HepG2 (cell line): Measurements from ENCODE around the gene SYNM. TPM values are rescaled to one million over a fixed set of nuclear protein-coding genes. Genes with fewer than 3 reads are reported as not detected.

Experiments used
- DNMT3B ChIP-seq: conservative IDR thresholded peaks from 2 replicates; pipeline ENCODE4 v1.6.1; 2016; ENCODE audit warnings: missing biosample characterization, control low read depth
- FOXA3 ChIP-seq: IDR thresholded peaks from 2 replicates; pipeline ENCODE4 v1.6.1; 2016; ENCODE audit warnings: missing genetic modification reagents, missing compliant biosample characterization
- FOXP1 ChIP-seq, 2 experiments: fragments of 450-650 bp in 1 of 2; IDR thresholded peaks; 2 replicates each; pipeline ENCODE4 v1.6.1; 2017 to 2018; ENCODE audit warnings: antibody characterized with exemption in 1 of 2
- GTF2F1 ChIP-seq: fragments of 150-350 bp; IDR thresholded peaks from 2 replicates; pipeline ENCODE4 v1.6.1; 2014; ENCODE audit warnings: low read length
- HNF4A ChIP-seq: sonication (generic); formaldehyde crosslinking; IDR thresholded peaks from 2 replicates; pipeline ENCODE4 v1.4.0; 2020; ENCODE audit warnings: missing genetic modification reagents
- HNRNPH1 ChIP-seq: fragments of 200-400 bp; formaldehyde crosslinking; optimal IDR thresholded peaks from 2 replicates; pipeline ENCODE3; 2017; ENCODE audit warnings: mild to moderate bottlenecking, low read depth, low read length
- IKZF1 ChIP-seq: fragments of 450-650 bp; IDR thresholded peaks from 2 replicates; pipeline ENCODE4 v1.7.1; 2016
- KAT8 ChIP-seq: IDR thresholded peaks from 2 replicates; pipeline ENCODE4 v1.6.1; 2016; ENCODE audit warnings: missing genetic modification reagents, missing compliant biosample characterization
- MED1 ChIP-seq: sonication (generic); formaldehyde crosslinking; IDR thresholded peaks from 2 replicates; pipeline ENCODE4 v1.4.0; 2020; ENCODE audit warnings: missing genetic modification reagents
- NR2F6 ChIP-seq, 2 experiments: IDR thresholded peaks; 2 replicates each; pipeline ENCODE4 v1.6.1; 2016; ENCODE audit warnings: antibody characterized with exemption in 1 of 2, mild to moderate bottlenecking in 1 of 2
- ONECUT2 ChIP-seq: sonication (generic); formaldehyde crosslinking; IDR thresholded peaks from 2 replicates; pipeline ENCODE4 v1.4.0; 2020; ENCODE audit warnings: missing genetic modification reagents
- PPARG ChIP-seq: conservative IDR thresholded peaks from 2 replicates; pipeline ENCODE4 v1.6.1; 2016; ENCODE audit warnings: missing biosample characterization, missing genetic modification reagents
- RAD21 ChIP-seq: fragments of 450-650 bp; formaldehyde crosslinking; IDR thresholded peaks from 2 replicates; pipeline ENCODE4 v1.5.0; 2020; ENCODE audit warnings: mild to moderate bottlenecking
- TEAD3 ChIP-seq: optimal IDR thresholded peaks from 2 replicates; pipeline ENCODE3; 2016; ENCODE audit warnings: borderline replicate concordance
- ZFP36L2 ChIP-seq: sonication (generic); formaldehyde crosslinking; IDR thresholded peaks from 2 replicates; pipeline ENCODE4 v1.4.0; 2020; ENCODE audit warnings: missing genetic modification reagents
- ZNF234 ChIP-seq: sonication (generic); formaldehyde crosslinking; conservative IDR thresholded peaks from 2 replicates; pipeline ENCODE4 v1.5.1; 2020; ENCODE audit warnings: mild to moderate bottlenecking, missing genetic modification reagents
- ZNF34 ChIP-seq: sonication (generic); formaldehyde crosslinking; IDR thresholded peaks from 2 replicates; pipeline ENCODE4 v1.4.0; 2020; ENCODE audit warnings: mild to moderate bottlenecking, missing genetic modification reagents, borderline replicate concordance
- ZNF343 ChIP-seq: sonication (generic); formaldehyde crosslinking; IDR thresholded peaks from 2 replicates; pipeline ENCODE4 v1.4.0; 2020; ENCODE audit warnings: mild to moderate bottlenecking, missing genetic modification reagents
- ZNF432 ChIP-seq: sonication (generic); formaldehyde crosslinking; IDR thresholded peaks from 2 replicates; pipeline ENCODE4 v1.5.0; 2020; ENCODE audit warnings: missing genetic modification reagents, mild to moderate bottlenecking, borderline replicate concordance
- ZNF510 ChIP-seq: sonication (generic); formaldehyde crosslinking; IDR thresholded peaks from 2 replicates; pipeline ENCODE4 v1.4.0; 2020; ENCODE audit warnings: low read depth, mild to moderate bottlenecking, missing genetic modification reagents
- ZNF709 ChIP-seq: sonication (generic); formaldehyde crosslinking; IDR thresholded peaks from 2 replicates; pipeline ENCODE4 v1.5.0; 2020; ENCODE audit warnings: mild to moderate bottlenecking, missing genetic modification reagents
- polyA plus RNA-seq, 8 experiments: library from polyadenylated mRNA; depleted of rRNA in 3 of 8; stranded (reverse) in 7 of 8; unstranded in 1 of 8; fragments of >200 nt; fragmentation: Illumina TruSeq in 4 of 8; extraction: Trizol in 4 of 8; gene quantifications; 2 replicates each; pipeline versions ENCODE4 v1.2.1 to v1.2.3, GENCODE V29; 2011 to 2016; ENCODE audit warnings: low read depth in 4 of 8, missing spikeins in 1 of 8, mixed read lengths in 1 of 8; ENCODE audit not compliant: insufficient read depth in 1 of 8
- total RNA-seq, 5 experiments: library from RNA; depleted of rRNA; stranded (reverse); fragments of >200 nt; fragmentation: Illumina TruSeq; extraction: Trizol; gene quantifications; 2 replicates each; pipeline ENCODE4 v1.2.3, GENCODE V29; 2016; ENCODE audit warnings: low read depth in 1 of 5
- TF ChIP-seq, protein P1 (sequence below): sonication (generic); formaldehyde crosslinking; IDR thresholded peaks from 2 replicates; pipeline ENCODE4 v1.5.1; 2020; ENCODE audit warnings: mild to moderate bottlenecking, missing genetic modification reagents
- TF ChIP-seq, protein P2 (sequence below), 2 experiments: sonication (generic) in 1 of 2; formaldehyde crosslinking in 1 of 2; IDR thresholded peaks; 2 replicates each; pipeline versions ENCODE4 v1.5.1 to v1.6.1; 2011 to 2020; ENCODE audit warnings: borderline replicate concordance in 1 of 2, low read depth in 1 of 2, low read length in 1 of 2, mild to moderate bottlenecking in 1 of 2, missing genetic modification reagents in 1 of 2, moderate library complexity in 1 of 2
- TF ChIP-seq, protein P3 (sequence below): sonication (generic); formaldehyde crosslinking; IDR thresholded peaks from 2 replicates; pipeline ENCODE4 v1.5.1; 2020; ENCODE audit warnings: mild to moderate bottlenecking, moderate library complexity, missing genetic modification reagents

SYNM gene
- total and polyA plus RNA-seq, 2 of the 13 experiments (the other 11 are each of a cell fraction or from before 2014, with no cell fraction given) = 1.1 to 3.7 TPM

DNA sequence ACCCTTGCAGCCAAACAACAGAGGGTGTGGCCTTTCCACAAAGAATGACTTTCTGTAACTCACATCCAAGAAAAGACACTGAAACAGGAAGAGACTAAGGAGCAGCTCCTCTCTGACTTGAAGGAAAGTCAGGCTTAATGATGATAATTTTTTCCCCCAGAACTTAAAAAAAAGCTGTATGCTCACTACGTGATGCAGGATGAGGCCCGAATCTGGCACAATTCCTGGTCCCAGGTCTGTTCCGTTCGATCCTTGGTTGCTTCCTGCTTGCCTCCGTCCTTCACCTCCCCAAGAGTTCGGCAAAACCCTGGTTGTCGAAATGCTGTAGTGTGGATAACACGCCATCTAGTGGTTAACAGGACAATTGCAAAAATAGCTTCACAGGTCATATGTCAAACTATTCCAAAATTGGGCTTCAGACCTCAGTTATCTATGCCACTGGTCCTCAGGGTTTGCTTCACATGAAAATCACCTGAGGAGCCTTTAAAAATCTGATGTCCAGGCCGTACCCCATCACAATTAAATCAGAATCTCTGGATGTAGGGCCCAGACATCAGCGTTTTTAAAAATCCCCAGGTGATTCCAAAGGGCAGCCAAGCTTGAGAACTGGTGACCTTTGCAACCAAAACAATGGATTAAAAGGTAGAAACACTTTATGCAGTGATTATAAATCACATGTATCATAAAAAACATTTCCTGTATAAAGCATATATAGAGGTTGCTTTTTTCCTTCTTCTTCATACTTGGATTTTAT lies 28.1 kb upstream of the SYNM start (continued):
- TF ChIP-seq, protein P1, sequence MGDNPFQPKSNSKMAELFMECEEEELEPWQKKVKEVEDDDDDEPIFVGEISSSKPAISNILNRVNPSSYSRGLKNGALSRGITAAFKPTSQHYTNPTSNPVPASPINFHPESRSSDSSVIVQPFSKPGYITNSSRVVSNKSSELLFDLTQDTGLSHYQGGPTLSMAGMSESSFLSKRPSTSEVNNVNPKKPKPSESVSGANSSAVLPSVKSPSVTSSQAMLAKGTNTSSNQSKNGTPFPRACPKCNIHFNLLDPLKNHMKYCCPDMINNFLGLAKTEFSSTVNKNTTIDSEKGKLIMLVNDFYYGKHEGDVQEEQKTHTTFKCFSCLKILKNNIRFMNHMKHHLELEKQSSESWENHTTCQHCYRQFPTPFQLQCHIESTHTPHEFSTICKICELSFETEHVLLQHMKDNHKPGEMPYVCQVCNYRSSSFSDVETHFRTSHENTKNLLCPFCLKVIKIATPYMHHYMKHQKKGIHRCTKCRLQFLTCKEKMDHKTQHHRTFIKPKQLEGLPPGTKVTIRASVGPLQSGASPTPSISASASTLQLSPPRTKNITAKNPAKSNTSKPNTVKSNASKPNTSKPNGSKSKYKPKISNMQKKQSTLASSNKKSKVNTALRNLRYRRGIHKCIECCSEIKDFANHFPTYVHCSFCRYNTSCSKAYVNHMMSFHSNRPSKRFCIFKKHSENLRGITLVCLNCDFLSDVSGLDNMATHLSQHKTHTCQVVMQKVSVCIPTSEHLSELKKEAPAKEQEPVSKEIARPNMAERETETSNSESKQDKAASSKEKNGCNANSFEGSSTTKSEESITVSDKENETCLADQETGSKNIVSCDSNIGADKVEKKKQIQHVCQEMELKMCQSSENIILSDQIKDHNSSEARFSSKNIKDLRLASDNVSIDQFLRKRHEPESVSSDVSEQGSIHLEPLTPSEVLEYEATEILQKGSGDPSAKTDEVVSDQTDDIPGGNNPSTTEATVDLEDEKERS (CRISPR knock-in tag) = no peak
- TF ChIP-seq TEAD3 (CRISPR knock-in tag) (peak; percentile 35), FOXP1 (IDR thresholded peaks at IDR 0.05) (no peak), FOXP1 (CRISPR knock-in tag; IDR thresholded peaks at IDR 0.05) (no peak), DNMT3B (CRISPR knock-in tag) (0 out of 2 replicates have a peak, but pooled peaks have one; percentile 59), ZNF234 (CRISPR knock-in tag) (no peak), HNF4A (CRISPR knock-in tag) (0 out of 2 replicates have a peak, but pooled peaks have one; percentile 4), ONECUT2 (CRISPR knock-in tag) (0 out of 2 replicates have a peak, but pooled peaks have one; percentile 27), RAD21 (peak; percentile 77), FOXA3 (CRISPR knock-in tag) (0 out of 2 replicates have a peak, but pooled peaks have one; percentile 16), ZNF510 (CRISPR knock-in tag) (no peak), IKZF1 (no peak), ZNF432 (CRISPR knock-in tag) (no peak), ZNF709 (CRISPR knock-in tag) (no peak), NR2F6 (IDR thresholded peaks at IDR 0.05) (peak; percentile 66), NR2F6 (CRISPR knock-in tag; IDR thresholded peaks at IDR 0.05) (peak; percentile 79), HNRNPH1 (no peak), GTF2F1 (no peak), ZFP36L2 (CRISPR knock-in tag) (no peak), KAT8 (CRISPR knock-in tag) (0 out of 2 replicates have a peak, but pooled peaks have one; percentile 21), ZNF34 (CRISPR knock-in tag) (no peak), PPARG (0 out of 2 replicates have a peak, but pooled peaks have one; percentile 16), MED1 (peak; percentile 37; the same call in 1 of the 2 replicates), ZNF343 (CRISPR knock-in tag) (no peak)
- TF ChIP-seq, protein P2, sequence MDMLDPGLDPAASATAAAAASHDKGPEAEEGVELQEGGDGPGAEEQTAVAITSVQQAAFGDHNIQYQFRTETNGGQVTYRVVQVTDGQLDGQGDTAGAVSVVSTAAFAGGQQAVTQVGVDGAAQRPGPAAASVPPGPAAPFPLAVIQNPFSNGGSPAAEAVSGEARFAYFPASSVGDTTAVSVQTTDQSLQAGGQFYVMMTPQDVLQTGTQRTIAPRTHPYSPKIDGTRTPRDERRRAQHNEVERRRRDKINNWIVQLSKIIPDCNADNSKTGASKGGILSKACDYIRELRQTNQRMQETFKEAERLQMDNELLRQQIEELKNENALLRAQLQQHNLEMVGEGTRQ (IDR thresholded peaks at IDR 0.05; ENCODE audit: low read depth, low read length) = no peak
- TF ChIP-seq, protein P2 (CRISPR knock-in tag; IDR thresholded peaks at IDR 0.05; ENCODE audit: borderline replicate concordance) = no peak
- TF ChIP-seq, protein P3, sequence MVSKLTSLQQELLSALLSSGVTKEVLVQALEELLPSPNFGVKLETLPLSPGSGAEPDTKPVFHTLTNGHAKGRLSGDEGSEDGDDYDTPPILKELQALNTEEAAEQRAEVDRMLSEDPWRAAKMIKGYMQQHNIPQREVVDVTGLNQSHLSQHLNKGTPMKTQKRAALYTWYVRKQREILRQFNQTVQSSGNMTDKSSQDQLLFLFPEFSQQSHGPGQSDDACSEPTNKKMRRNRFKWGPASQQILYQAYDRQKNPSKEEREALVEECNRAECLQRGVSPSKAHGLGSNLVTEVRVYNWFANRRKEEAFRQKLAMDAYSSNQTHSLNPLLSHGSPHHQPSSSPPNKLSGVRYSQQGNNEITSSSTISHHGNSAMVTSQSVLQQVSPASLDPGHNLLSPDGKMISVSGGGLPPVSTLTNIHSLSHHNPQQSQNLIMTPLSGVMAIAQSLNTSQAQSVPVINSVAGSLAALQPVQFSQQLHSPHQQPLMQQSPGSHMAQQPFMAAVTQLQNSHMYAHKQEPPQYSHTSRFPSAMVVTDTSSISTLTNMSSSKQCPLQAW = no peak
